GM11168 (cell line): Measurements from ENCODE around the gene MND1.

ENCODE experiments used
- in situ Hi-C: fragments of 300-500 bp; cut with MboI; formaldehyde crosslinking; loops from one replicate; pipeline ENCODE4 v1.12.0; 2022; ENCODE audit warnings: low sequenced_read_pairs; ENCODE audit not compliant: unreplicated experiment

The MND1 gene

GRCh38 chr4:153345012-153345981 is 809 bp downstream of the MND1 start:
- in situ Hi-C loops: no loop called here

DNA sequence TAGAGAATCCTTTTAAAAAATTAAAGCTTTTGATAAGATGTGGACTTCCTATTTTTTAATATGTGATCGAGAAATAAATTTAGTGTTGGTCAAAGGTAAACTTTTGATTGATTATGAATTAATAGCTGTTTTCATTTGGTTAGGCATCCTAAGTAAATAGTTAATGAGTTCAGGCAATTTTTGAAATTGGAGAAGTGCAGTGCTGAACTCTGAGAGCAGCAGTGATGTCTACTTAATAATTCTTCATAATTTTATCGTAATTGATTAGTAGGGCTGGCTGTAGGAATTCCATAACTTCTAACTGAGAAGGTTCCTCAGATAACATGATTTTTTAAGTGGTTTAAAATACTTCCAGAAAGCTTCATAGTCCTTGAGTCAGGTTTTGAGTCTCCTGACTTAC is 1.5 kb downstream of the MND1 start:
- in situ Hi-C loops: no loop called here

- in situ Hi-C loops: no loop called here
Measured at GRCh38 chr4:153346563-153346962, 2.1 kb downstream of the MND1 start.

DNA sequence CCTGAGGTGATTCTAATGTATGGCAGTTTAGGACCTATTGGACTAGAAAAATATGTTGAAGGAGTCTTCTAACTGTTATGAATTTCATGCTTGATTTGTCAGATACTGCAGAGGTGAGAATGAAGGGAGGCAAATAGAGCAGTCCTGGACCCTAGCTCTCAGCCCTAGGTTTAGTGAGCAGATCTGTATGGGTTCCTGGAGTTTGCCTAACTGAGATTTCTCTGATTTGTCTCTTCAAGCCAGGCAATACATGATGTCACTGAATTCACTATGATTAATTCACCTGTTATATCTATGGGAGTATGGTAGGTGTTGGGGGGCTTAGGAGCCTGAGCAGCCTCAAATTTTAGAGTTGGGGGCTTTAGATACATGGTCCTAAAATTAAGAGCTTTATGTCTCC is 2.6 kb downstream of the MND1 start:
- in situ Hi-C loops: no loop called here

DNA sequence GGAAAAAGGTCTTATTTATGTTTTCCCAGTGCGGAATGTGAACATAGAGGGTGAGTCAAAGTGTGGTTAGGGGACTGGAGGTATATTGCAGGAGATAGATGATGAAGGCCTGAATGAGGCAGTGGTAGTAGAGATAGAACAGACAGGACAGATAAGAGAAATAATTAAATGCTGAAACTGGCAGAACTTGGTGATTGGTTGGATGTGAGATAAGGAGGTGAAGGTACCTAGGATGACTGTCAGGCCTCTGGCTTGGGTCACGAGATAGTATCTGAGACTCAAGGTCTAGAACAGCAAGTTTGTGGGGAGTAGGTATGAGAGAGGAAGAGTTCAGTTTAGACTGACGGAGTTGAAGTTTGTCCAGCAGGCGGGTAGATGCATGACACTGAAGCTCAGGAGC is 3.5 kb downstream of the MND1 start:
- in situ Hi-C loops: no loop called here

DNA sequence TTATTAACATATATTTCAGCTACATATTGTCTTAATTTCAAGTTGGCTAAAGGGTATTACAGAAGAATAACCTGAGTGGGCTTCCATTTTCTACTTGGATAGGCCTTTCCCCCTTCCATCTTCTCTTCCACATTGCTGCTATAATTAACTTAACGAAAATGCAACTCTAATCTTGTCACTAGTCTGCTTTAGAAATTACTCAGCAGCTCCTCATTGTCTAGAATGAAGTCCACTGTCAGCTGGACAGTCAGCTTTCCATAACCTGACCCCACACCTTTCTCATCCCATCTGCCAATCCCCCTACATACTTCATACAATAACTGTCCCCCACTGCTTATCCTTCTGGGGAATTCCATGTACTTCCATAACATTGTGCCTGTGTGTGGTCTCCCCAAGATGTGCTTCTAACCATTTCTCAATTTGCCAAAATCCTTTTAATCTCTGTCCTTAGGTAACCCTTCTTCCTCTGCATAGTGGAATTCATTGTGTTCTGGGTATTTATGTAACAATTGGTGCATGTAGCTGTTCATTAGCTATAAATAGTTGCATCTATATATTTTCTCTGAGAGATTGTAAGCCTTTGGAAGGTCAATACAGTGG is 4.8 kb downstream of the MND1 start:
- in situ Hi-C loops: no loop called here

DNA sequence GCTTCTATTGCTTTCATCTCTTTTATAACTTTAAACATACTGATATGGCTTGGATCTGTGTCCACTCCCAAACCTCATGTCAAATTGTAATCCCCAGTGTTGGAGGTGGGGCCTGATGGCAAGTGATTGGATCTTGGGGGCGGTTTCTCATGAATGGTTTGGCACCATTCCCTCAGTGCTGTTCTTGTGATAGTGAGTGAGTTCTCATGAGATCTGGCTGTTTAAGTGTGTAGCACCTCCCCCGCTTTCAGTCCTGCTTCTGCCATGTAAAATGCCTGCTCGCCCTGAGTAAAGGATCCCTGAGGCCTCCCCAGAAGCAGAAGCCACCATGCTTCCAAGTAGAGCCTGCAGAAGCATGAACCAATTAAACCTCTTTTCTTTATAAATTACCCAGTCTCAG is 17.7 kb downstream of the MND1 start:
- in situ Hi-C loops: no loop called here

DNA sequence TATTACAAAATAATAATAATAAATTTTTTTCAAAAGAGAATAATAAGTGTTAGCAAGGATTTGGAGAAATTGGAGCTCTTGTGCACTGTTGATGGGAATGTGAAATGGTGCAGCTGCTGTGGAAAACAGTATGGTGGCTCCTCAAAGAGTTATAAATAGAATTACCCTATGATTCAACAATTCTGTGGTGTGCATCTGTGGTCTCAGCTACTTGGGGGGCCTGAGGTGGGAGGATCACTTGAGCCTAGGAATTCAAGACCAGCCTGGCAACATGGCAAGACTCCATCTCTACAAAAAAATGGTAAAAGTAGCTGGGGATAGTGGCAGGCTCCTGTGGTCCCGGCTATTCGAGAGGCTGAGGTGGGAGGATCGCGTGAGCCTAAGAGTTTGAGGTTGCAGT is 19.6 kb downstream of the MND1 start:
- in situ Hi-C loops: no loop called here

GRCh38 chr4:153365003-153365402 is 20.5 kb downstream of the MND1 start:
- in situ Hi-C loops: no loop called here

DNA sequence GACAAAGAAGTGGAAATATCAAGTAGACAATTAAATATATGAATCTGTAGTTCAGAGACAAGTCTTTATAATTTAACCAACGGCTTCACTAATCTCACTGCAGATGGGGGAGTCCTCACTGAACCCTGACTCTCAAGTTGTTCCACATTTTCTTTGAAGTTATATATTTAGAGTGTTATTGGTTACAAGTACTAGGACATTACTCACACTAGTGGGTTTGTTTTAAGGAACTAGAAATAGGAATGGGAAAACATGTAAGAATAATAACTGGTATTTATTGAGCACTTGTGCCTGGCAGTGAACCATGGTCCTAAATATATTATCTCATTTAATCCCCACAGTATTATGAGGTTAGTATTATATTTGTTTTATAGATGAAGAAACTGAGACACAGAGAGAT is 22.0 kb downstream of the MND1 start:
- in situ Hi-C loops: no loop called here

- in situ Hi-C loops: no loop called here
Measured at GRCh38 chr4:153367092-153367491, 22.6 kb downstream of the MND1 start.

- in situ Hi-C loops: no loop called here
Measured at GRCh38 chr4:153369021-153369420, 24.5 kb downstream of the MND1 start.

GRCh38 chr4:153371701-153372234 is 27.3 kb downstream of the MND1 start:
- in situ Hi-C loops: no loop called here

DNA sequence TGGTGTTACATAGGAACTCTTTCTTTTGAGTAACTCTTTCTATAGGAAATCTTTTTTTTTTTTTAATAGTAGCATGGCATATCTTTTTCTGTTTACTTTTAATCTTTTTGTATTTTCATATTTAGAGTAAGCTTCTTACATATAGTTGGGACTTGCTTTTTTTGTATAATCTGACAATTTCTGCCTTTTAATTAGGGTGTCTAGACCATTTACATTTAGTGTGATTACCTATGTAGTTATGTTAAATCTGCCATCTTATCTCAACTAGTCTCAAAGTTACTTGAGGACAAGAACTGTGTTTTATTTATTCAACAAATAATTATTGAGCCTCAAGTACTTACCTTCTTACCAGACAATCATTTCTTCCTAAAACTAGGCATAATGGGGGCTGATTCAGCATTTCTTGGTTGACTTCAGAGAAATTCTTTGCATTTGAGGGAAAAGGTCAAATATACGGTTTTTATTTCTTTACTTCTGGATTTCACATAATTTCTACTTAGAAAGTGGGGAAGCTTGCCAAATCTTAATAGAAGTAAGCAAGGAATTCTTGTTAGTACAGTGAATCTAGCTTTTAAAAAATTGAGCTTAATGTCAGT is 28.6 kb downstream of the MND1 start:
- in situ Hi-C loops: no loop called here

GRCh38 chr4:153374442-153374841 is 30.0 kb downstream of the MND1 start:
- in situ Hi-C loops: no loop called here

DNA sequence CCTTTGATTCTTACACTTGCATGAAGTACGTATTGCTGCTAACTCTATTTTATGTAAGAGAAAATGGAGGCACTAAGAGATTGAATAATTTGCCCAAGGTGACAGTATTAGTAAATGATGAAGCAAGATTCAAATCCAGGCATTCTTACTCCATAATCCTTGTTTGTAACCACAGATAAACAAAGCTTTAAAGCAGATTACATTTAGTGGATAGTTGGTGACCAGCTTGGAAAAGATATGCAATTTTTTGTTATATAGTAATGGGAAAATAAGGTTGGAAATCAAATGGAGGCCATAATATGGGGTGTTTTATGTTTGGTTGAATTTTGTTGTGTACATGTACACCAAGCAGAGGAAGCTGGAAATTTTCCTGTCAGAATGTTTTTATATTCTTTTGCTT is 30.8 kb downstream of the MND1 start:
- in situ Hi-C loops: no loop called here

DNA sequence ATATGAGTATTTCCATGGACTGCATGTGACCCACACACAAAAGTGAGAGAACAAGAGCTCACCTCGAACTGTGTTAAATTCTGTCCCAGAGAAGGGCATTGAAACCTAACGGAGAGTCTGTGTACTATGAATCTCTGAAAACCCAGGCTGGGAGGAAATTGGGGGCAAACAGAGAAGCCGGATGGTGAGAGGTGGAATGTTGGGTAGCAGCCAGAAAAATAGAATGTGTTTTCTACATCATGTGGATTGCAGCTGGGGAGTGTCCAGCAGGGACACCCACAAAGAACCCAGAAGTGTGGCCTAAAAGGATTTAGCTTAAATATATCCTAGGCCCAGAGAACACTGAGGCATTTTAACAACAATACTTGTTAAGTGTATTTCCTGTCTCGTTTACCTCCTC is 38.6 kb downstream of the MND1 start:
- in situ Hi-C loops: no loop called here

DNA sequence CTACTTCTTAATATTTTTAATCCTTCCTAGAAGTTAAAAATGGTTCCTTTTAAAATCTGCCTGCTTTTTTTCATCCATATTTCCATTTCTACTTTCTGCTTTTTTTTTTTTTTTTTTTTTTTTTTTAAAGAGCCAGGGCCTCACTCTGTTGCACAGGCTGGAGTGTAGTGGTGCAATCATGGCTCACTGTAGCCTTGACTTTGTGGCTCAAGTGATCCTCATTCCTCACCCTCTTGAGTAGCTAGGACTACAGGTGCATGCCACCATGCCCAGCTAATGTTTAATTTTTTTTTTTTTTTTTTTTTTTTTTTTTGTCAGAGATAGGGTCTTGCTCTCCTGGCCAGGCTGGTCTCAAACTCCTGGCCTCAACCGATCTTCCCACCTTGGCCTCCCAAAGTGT is 39.7 kb downstream of the MND1 start:
- in situ Hi-C loops: no loop called here

- in situ Hi-C loops: no loop called here
Measured at GRCh38 chr4:153385784-153386183, 41.3 kb downstream of the MND1 start.

DNA sequence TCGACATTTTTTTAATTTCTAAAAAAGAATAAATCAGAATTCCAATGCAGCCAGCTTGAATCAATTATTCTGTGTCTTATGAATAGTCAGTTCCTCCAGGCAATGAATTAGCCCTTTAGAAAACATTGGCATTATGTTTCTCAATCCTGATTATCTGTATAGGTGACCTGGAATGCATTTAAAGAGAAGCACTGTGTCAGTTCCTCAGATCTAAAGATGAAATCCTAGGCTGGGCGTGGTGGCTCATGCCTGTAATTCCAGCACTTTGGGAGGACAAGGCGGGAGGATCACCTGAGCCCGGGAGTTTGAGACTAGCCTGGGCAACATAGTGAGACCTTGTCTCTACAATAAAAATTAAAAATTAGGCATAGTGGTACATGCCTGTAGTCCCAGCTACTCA is 43.5 kb downstream of the MND1 start:
- in situ Hi-C loops: no loop called here

GRCh38 chr4:153393397-153393796 is 48.9 kb downstream of the MND1 start:
- in situ Hi-C loops: no loop called here
